Mononuclear cell (primary cell): ENCODE measurements around the gene TMX2. TPM values are rescaled to one million over a fixed set of nuclear protein-coding genes. Genes with fewer than 3 reads are reported as not detected.
"Not testable (repeated sequence)": the region's sequence is repeated elsewhere in the genome, so short reads cannot be mapped to it uniquely, and the experiment has no call there.

Experiments used
- H3K27me3 ChIP-seq: 2 replicates; pipeline ENCODE4 v1.6.0; 2011; ENCODE audit warnings: low read length, control low read depth; ENCODE audit not compliant: insufficient read depth
- H3K4me1 ChIP-seq: 2 replicates; pipeline ENCODE4 v1.5.1; 2011; ENCODE audit warnings: mild to moderate bottlenecking, low read length, control low read depth; ENCODE audit not compliant: insufficient read depth
- H3K4me3 ChIP-seq: 2 replicates; pipeline ENCODE4 v1.5.1; 2011; ENCODE audit warnings: mild to moderate bottlenecking, low read length, moderate library complexity
- H3K9me3 ChIP-seq: 2 replicates; pipeline ENCODE4 v1.5.1; 2011; ENCODE audit warnings: low read depth, mild to moderate bottlenecking, control low read depth, low read length
- total RNA-seq: library from RNA; depleted of rRNA; stranded (reverse); fragments of >200 nt; gene quantifications from one replicate; pipeline ENCODE4 v1.2.3, GENCODE V29; 2012

TMX2 gene
- total RNA-seq, 1 donor = 31.7 TPM

- Histone ChIP-seq H3K9me3 (no peaks in the 10 kb centered on the region), H3K4me3 (no peak overlapping the region), H3K27me3 (no peaks in the 10 kb centered on the region), H3K4me1 (no peaks in the 10 kb centered on the region)
These were observed 12.0 kb upstream of the TMX2 start for GRCh38 chr11:57700425-57700824.

GRCh38 chr11:57703341-57703740 lies 9.1 kb upstream of the TMX2 start:
- Histone ChIP-seq H3K4me1 (no peaks in the 10 kb centered on the region), H3K9me3 (no peaks in the 10 kb centered on the region), H3K4me3 (no peak overlapping the region), H3K27me3 (no peaks in the 10 kb centered on the region)

- Histone ChIP-seq H3K4me3 (no peak overlapping the region), H3K9me3 (no peaks in the 10 kb centered on the region), H3K4me1 (no peaks in the 10 kb centered on the region), H3K27me3 (no peaks in the 10 kb centered on the region)
These were observed 7.5 kb upstream of the TMX2 start for GRCh38 chr11:57704932-57705331.

- H3K4me1 ChIP-seq, H3K27me3 ChIP-seq, H3K4me3 ChIP-seq, H3K9me3 ChIP-seq: not testable (repeated sequence)
These were observed 7.0 kb upstream of the TMX2 start for GRCh38 chr11:57705432-57705831.

- Histone ChIP-seq H3K4me3 (no peak overlapping the region), H3K4me1 (peaks cover 34% of the 10 kb centered on the region), H3K27me3 (no peaks in the 10 kb centered on the region), H3K9me3 (no peaks in the 10 kb centered on the region)
These were observed 2.5 kb upstream of the TMX2 start for GRCh38 chr11:57709802-57710367.

- H3K27me3 ChIP-seq = no peaks in the 10 kb centered on the region
- peak within 1 kb of the TSS; percentile 77 for H3K4me3 ChIP-seq
- no peaks in the 10 kb centered on the region for H3K9me3 ChIP-seq
- H3K4me1 ChIP-seq = peaks cover 34% of the 10 kb centered on the region
These were observed 758 bp upstream of the TMX2 start, which contains the start of gene MED19 for GRCh38 chr11:57711414-57712255. TSS of gene MED19 (minus strand) at chr11:57712215. CDS start at chr11:57712179, 36 bp downstream.

GRCh38 chr11:57713835-57714234 lies 1.4 kb downstream of the TMX2 start:
- Histone ChIP-seq H3K9me3 (no peaks in the 10 kb centered on the region), H3K4me1 (peaks cover 34% of the 10 kb centered on the region), H3K4me3 (no peak overlapping the region), H3K27me3 (no peaks in the 10 kb centered on the region)

GRCh38 chr11:57716726-57717125 lies 4.3 kb downstream of the TMX2 start:
- H3K4me3 ChIP-seq, H3K9me3 ChIP-seq, H3K27me3 ChIP-seq: not testable (repeated sequence)
- peaks cover 20% of the 10 kb centered on the region for H3K4me1 ChIP-seq

GRCh38 chr11:57727185-57727584 lies 14.8 kb downstream of the TMX2 start:
- Histone ChIP-seq H3K4me3 (no peak overlapping the region), H3K9me3 (no peaks in the 10 kb centered on the region), H3K27me3 (no peaks in the 10 kb centered on the region), H3K4me1 (no peaks in the 10 kb centered on the region)

- Histone ChIP-seq H3K9me3 (no peaks in the 10 kb centered on the region), H3K4me3 (no peak overlapping the region), H3K27me3 (no peaks in the 10 kb centered on the region), H3K4me1 (no peaks in the 10 kb centered on the region)
These were observed 16.4 kb downstream of the TMX2 start for GRCh38 chr11:57728829-57729228.

- H3K4me1 ChIP-seq = no peaks in the 10 kb centered on the region
- no peak overlapping the region for H3K4me3 ChIP-seq
- H3K27me3 ChIP-seq = no peaks in the 10 kb centered on the region
- H3K9me3 ChIP-seq = no peaks in the 10 kb centered on the region
These were observed 17.1 kb downstream of the TMX2 start for GRCh38 chr11:57729479-57729878.

- no peaks in the 10 kb centered on the region for H3K27me3 ChIP-seq
- H3K4me1 ChIP-seq = no peaks in the 10 kb centered on the region
- no peak overlapping the region for H3K4me3 ChIP-seq
- H3K9me3 ChIP-seq = no peaks in the 10 kb centered on the region
These were observed 20.3 kb downstream of the TMX2 start for GRCh38 chr11:57732661-57733060.

- Histone ChIP-seq H3K27me3 (no peaks in the 10 kb centered on the region), H3K4me3 (no peak overlapping the region)
These were observed 23.4 kb downstream of the TMX2 start for GRCh38 chr11:57735619-57736298.

GRCh38 chr11:57741132-57742086 lies 29.0 kb downstream of the TMX2 start, which contains the start of gene SELENOH:
TSS of gene SELENOH (plus strand) at chr11:57741491. CDS start at chr11:57741596, 105 bp downstream.
- no peaks in the 10 kb centered on the region for H3K27me3 ChIP-seq
- peaks cover 27% of the 10 kb centered on the region for H3K4me1 ChIP-seq
- no peaks in the 10 kb centered on the region for H3K9me3 ChIP-seq
- peak within 1 kb of the TSS; percentile 89 for H3K4me3 ChIP-seq

More at GRCh38 chr11:57735619-57736298, 23.4 kb downstream of the TMX2 start:
- Histone ChIP-seq H3K4me1 (peaks cover 4% of the 10 kb centered on the region), H3K9me3 (no peaks in the 10 kb centered on the region)
